KMS-11 (cell line): ENCODE measurements around the gene MYH14.

ENCODE experiments used
- H2AFZ ChIP-seq: fragments of 200-600 bp; sonication (generic); 2 replicates; pipeline ENCODE4 v1.6.1; 2016; ENCODE audit warnings: antibody characterized with exemption, mixed run types, low read depth
- H3K27ac ChIP-seq: fragments of 200-600 bp; sonication (generic); 2 replicates; pipeline ENCODE4 v1.6.1; 2016; ENCODE audit warnings: mild to moderate bottlenecking, mixed run types
- H3K27me3 ChIP-seq: fragments of 200-600 bp; sonication (generic); 2 replicates; pipeline ENCODE4 v1.6.1; 2017; ENCODE audit warnings: mild to moderate bottlenecking, low read depth, mixed run types, moderate library complexity; ENCODE audit not compliant: insufficient read depth
- H3K36me3 ChIP-seq: fragments of 200-600 bp; sonication (generic); 2 replicates; pipeline ENCODE4 v1.6.1; 2017; ENCODE audit warnings: mild to moderate bottlenecking, mixed run types; ENCODE audit not compliant: insufficient read depth
- H3K4me1 ChIP-seq: fragments of 200-600 bp; sonication (generic); 2 replicates; pipeline ENCODE4 v1.6.1; 2016; ENCODE audit warnings: mild to moderate bottlenecking, low read depth, mixed run types; ENCODE audit not compliant: poor library complexity, severe bottlenecking
- H3K4me2 ChIP-seq: fragments of 200-600 bp; sonication (generic); 2 replicates; pipeline ENCODE4 v1.7.0; 2016; ENCODE audit warnings: mild to moderate bottlenecking, mixed run types
- H3K4me3 ChIP-seq: fragments of 200-600 bp; sonication (generic); IDR thresholded peaks from 2 replicates; pipeline ENCODE4 v1.6.1; 2017; ENCODE audit warnings: low read depth, low read length, mixed read lengths; ENCODE audit not compliant: insufficient read depth
- H3K79me2 ChIP-seq: fragments of 200-600 bp; sonication (generic); 2 replicates; pipeline ENCODE4 v1.6.1; 2016; ENCODE audit warnings: low read depth, mixed run types; ENCODE audit not compliant: insufficient read depth
- H3K9ac ChIP-seq: fragments of 200-600 bp; sonication (generic); 2 replicates; pipeline ENCODE4 v1.6.1; 2016; ENCODE audit warnings: mild to moderate bottlenecking, mixed run types
- H4K20me1 ChIP-seq: fragments of 200-600 bp; sonication (generic); 2 replicates; pipeline ENCODE4 v1.6.1; 2016; ENCODE audit warnings: mild to moderate bottlenecking, mixed run types; ENCODE audit not compliant: insufficient read depth
- TF ChIP-seq, protein P1 (sequence below): fragments of 200-600 bp; sonication (generic); conservative IDR thresholded peaks from 2 replicates; pipeline ENCODE4 v1.6.1; 2017; ENCODE audit warnings: low read depth, mild to moderate bottlenecking, antibody characterized with exemption, low read length, moderate library complexity, mixed read lengths

The MYH14 gene

GRCh38 chr19:50213925-50214324 is 10.5 kb downstream of the MYH14 start:
- H3K9ac ChIP-seq, result no peak overlapping the region
- peaks cover 7% of the 10 kb centered on the region; the same call in 1 of the 2 replicates for H3K27me3 ChIP-seq
- no peaks in the 10 kb centered on the region for H3K79me2 ChIP-seq
- no peaks in the 10 kb centered on the region for H4K20me1 ChIP-seq
- H3K4me3 ChIP-seq, result no peak overlapping the region
- no peak overlapping the region for H2AFZ ChIP-seq
- no peak overlapping the region for H3K27ac ChIP-seq
- TF ChIP-seq, protein P1, sequence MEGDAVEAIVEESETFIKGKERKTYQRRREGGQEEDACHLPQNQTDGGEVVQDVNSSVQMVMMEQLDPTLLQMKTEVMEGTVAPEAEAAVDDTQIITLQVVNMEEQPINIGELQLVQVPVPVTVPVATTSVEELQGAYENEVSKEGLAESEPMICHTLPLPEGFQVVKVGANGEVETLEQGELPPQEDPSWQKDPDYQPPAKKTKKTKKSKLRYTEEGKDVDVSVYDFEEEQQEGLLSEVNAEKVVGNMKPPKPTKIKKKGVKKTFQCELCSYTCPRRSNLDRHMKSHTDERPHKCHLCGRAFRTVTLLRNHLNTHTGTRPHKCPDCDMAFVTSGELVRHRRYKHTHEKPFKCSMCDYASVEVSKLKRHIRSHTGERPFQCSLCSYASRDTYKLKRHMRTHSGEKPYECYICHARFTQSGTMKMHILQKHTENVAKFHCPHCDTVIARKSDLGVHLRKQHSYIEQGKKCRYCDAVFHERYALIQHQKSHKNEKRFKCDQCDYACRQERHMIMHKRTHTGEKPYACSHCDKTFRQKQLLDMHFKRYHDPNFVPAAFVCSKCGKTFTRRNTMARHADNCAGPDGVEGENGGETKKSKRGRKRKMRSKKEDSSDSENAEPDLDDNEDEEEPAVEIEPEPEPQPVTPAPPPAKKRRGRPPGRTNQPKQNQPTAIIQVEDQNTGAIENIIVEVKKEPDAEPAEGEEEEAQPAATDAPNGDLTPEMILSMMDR, result no peak
- H3K4me1 ChIP-seq, result no peaks in the 10 kb centered on the region
- H3K4me2 ChIP-seq, result no peak overlapping the region
- no peaks in the 10 kb centered on the region for H3K36me3 ChIP-seq

DNA sequence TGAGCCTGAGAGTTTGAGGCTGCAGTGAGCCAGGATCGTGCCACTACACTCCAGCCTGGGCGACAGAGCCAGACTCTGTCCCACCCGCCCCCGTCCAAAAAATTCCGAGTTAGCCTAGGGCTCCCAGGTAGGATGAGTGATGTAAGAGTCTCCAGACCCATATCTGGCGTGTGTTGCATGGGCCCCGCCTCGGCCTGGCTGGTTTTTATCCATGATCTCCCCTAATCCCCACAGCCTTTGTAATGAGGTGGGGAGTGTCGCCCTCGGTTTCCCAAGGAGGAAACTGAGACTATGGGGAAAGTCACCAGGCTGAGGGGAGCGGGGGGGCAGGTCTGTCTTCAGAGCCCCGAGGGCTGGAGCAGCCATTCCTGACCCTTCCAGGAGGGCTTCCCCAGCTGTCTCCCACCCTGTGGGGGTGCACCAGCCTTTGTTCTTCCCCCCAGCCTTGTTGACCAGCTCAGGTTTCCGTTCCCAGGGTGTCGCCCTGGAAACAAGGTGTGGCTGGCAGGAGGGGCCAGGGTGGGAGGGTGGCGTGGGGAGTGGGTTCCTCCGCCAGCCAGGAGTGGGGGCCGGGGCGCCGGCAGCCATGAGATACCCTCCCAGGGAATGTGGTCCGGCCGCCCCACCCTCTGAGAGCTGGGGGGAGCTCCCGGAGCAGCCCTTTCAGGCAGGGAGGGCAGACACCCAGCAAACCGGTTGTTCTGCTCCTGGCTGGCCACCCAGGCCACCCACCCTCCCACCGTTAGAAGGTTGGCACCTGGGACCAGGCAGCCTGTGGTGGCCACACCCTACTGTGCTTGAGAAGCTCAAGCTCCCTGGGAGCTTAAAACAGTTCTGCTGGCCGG is 11.5 kb downstream of the MYH14 start:
- no peak overlapping the region for H3K9ac ChIP-seq
- no peak overlapping the region for H2AFZ ChIP-seq
- H3K4me2 ChIP-seq, result no peak overlapping the region
- peaks cover 7% of the 10 kb centered on the region; the same call in 1 of the 2 replicates for H3K27me3 ChIP-seq
- no peaks in the 10 kb centered on the region for H3K4me1 ChIP-seq
- no peak overlapping the region for H3K27ac ChIP-seq
- H3K4me3 ChIP-seq, result no peak overlapping the region
- H3K36me3 ChIP-seq, result no peaks in the 10 kb centered on the region
- H3K79me2 ChIP-seq, result no peaks in the 10 kb centered on the region
- H4K20me1 ChIP-seq, result no peaks in the 10 kb centered on the region
- TF ChIP-seq, protein P1, result no peak

- TF ChIP-seq, protein P1, result no peak
- Histone ChIP-seq H3K4me3 (no peak overlapping the region), H3K36me3 (no peaks in the 10 kb centered on the region), H3K27me3 (peaks cover 7% of the 10 kb centered on the region; the same call in 1 of the 2 replicates), H3K4me1 (no peaks in the 10 kb centered on the region), H3K79me2 (no peaks in the 10 kb centered on the region), H3K27ac (no peak overlapping the region), H2AFZ (no peak overlapping the region), H3K4me2 (no peak overlapping the region), H4K20me1 (no peaks in the 10 kb centered on the region), H3K9ac (no peak overlapping the region)
Measured at GRCh38 chr19:50215820-50216219, 12.4 kb downstream of the MYH14 start.

- no peak overlapping the region for H3K9ac ChIP-seq
- H3K36me3 ChIP-seq, result no peaks in the 10 kb centered on the region
- H3K79me2 ChIP-seq, result no peaks in the 10 kb centered on the region
- TF ChIP-seq, protein P1, result no peak
- peaks cover 7% of the 10 kb centered on the region; the same call in 1 of the 2 replicates for H3K27me3 ChIP-seq
- H3K4me2 ChIP-seq, result no peak overlapping the region
- H2AFZ ChIP-seq, result no peak overlapping the region
- no peaks in the 10 kb centered on the region for H4K20me1 ChIP-seq
- no peak overlapping the region for H3K27ac ChIP-seq
- H3K4me3 ChIP-seq, result no peak overlapping the region
- no peaks in the 10 kb centered on the region for H3K4me1 ChIP-seq
Measured at GRCh38 chr19:50221087-50221486, 17.7 kb downstream of the MYH14 start.
